Mesenchymal stem cell (in vitro differentiated cells and primary cell): Measurements from ENCODE around the gene PICALM. TPM values are rescaled to one million over a fixed set of nuclear protein-coding genes. Genes with fewer than 3 reads are reported as not detected.

ENCODE experiments used
- DNase-seq: peaks from one replicate; pipeline ENCODE4 v3.0.0-alpha.2; 2013
- H2AFZ ChIP-seq: one replicate; pipeline ENCODE4 v1.6.1; 2013; ENCODE audit warnings: low read depth, mild to moderate bottlenecking, control low read depth, inconsistent platforms, low read length, moderate library complexity
- H2AK5ac ChIP-seq: 2 replicates; pipeline ENCODE4 v1.6.1; 2013; ENCODE audit warnings: low read length, moderate library complexity, mild to moderate bottlenecking, inconsistent platforms; ENCODE audit not compliant: severe bottlenecking
- H2BK120ac ChIP-seq: one replicate; pipeline ENCODE4 v1.6.1; 2013; ENCODE audit warnings: low read depth, mild to moderate bottlenecking, inconsistent platforms, low read length, moderate library complexity
- H2BK12ac ChIP-seq, 2 experiments: one replicate each; pipeline ENCODE4 v1.6.1; 2013; ENCODE audit warnings: inconsistent platforms in 2 of 2, low read length in 2 of 2, mild to moderate bottlenecking in 2 of 2, moderate library complexity in 2 of 2, control low read depth in 1 of 2
- H2BK15ac ChIP-seq: one replicate; pipeline ENCODE4 v1.6.1; 2013; ENCODE audit warnings: mild to moderate bottlenecking, low read depth, inconsistent platforms; ENCODE audit not compliant: poor library complexity, severe bottlenecking
- H2BK5ac ChIP-seq: 2 replicates; pipeline ENCODE4 v1.6.1; 2013; ENCODE audit warnings: low read depth, mild to moderate bottlenecking, low read length, control low read depth, inconsistent platforms; ENCODE audit not compliant: poor library complexity, severe bottlenecking
- H3K14ac ChIP-seq, 2 experiments: one replicate each; pipeline ENCODE4 v1.6.1; 2013; ENCODE audit warnings: inconsistent platforms in 2 of 2, low read length in 2 of 2, control low read depth in 1 of 2, mild to moderate bottlenecking in 1 of 2, moderate library complexity in 1 of 2
- H3K18ac ChIP-seq, 2 experiments: one replicate each; pipeline ENCODE4 v1.6.1; 2013; ENCODE audit warnings: inconsistent platforms in 2 of 2, low read length in 2 of 2, control low read depth in 1 of 2, low read depth in 1 of 2, mild to moderate bottlenecking in 1 of 2
- H3K23ac ChIP-seq, 2 experiments: one replicate each; pipeline ENCODE4 v1.6.1; 2013; ENCODE audit warnings: inconsistent platforms in 2 of 2, low read length in 2 of 2, mild to moderate bottlenecking in 2 of 2, moderate library complexity in 2 of 2, control low read depth in 1 of 2
- H3K27ac ChIP-seq: 2 replicates; pipeline ENCODE4 v1.5.1; 2013; ENCODE audit warnings: mild to moderate bottlenecking, moderate library complexity, low read length, control low read depth, inconsistent platforms; ENCODE audit not compliant: poor library complexity, severe bottlenecking
- H3K27me3 ChIP-seq, 2 experiments: 2 replicates each; pipeline versions ENCODE4 v1.6.1 to v1.7.0; 2013; ENCODE audit warnings: low read length in 2 of 2, mild to moderate bottlenecking in 2 of 2, moderate library complexity in 2 of 2, control low read depth in 1 of 2, inconsistent platforms in 1 of 2; ENCODE audit not compliant: control insufficient read depth in 1 of 2, insufficient read depth in 1 of 2
- H3K36me3 ChIP-seq, 2 experiments: 2 replicates each; pipeline versions ENCODE4 v1.6.1 to v1.7.0; 2013; ENCODE audit warnings: low read length in 2 of 2, control low read depth in 1 of 2, inconsistent platforms in 1 of 2, low read depth in 1 of 2, mild to moderate bottlenecking in 1 of 2; ENCODE audit not compliant: insufficient read depth in 2 of 2, control insufficient read depth in 1 of 2
- H3K4ac ChIP-seq, 2 experiments: one replicate each; pipeline ENCODE4 v1.6.1; 2013; ENCODE audit warnings: inconsistent platforms in 2 of 2, low read length in 2 of 2, mild to moderate bottlenecking in 2 of 2, moderate library complexity in 2 of 2, control low read depth in 1 of 2, low read depth in 1 of 2
- H3K4me1 ChIP-seq: 2 replicates; pipeline ENCODE4 v1.6.1; 2013; ENCODE audit warnings: low read depth, low read length, control low read depth; ENCODE audit not compliant: control insufficient read depth, insufficient read depth
- H3K4me2 ChIP-seq: 2 replicates; pipeline ENCODE4 v1.6.1; 2013; ENCODE audit warnings: low read length, mild to moderate bottlenecking, inconsistent platforms; ENCODE audit not compliant: poor library complexity, severe bottlenecking
- H3K4me3 ChIP-seq, 2 experiments: 2 replicates each; pipeline versions ENCODE4 v1.5.1 to v1.7.0; 2013; ENCODE audit warnings: low read length in 2 of 2, mild to moderate bottlenecking in 2 of 2, control low read depth in 1 of 2, low read depth in 1 of 2; ENCODE audit not compliant: insufficient read depth in 1 of 2
- H3K79me1 ChIP-seq: replicated peaks from 2 replicates; pipeline ENCODE4 v1.6.1; 2013; ENCODE audit warnings: mild to moderate bottlenecking, control low read depth, low read length, inconsistent platforms; ENCODE audit not compliant: poor library complexity, severe bottlenecking
- H3K9ac ChIP-seq: 2 replicates; pipeline ENCODE4 v1.7.0; 2013; ENCODE audit warnings: mild to moderate bottlenecking, low read length, moderate library complexity
- H3K9me3 ChIP-seq: 2 replicates; pipeline ENCODE4 v1.7.0; 2013; ENCODE audit warnings: mild to moderate bottlenecking, low read length; ENCODE audit not compliant: control insufficient read depth
- H4K8ac ChIP-seq: one replicate; pipeline ENCODE4 v1.6.1; 2013; ENCODE audit warnings: inconsistent platforms, mild to moderate bottlenecking, low read length, moderate library complexity
- H4K91ac ChIP-seq: one replicate; pipeline ENCODE4 v1.6.1; 2013; ENCODE audit warnings: mild to moderate bottlenecking, low read length, inconsistent platforms
- WGBS: methylation state at CpG from one replicate; pipeline ENCODE4 v1.1.7; 2013; ENCODE audit warnings: mixed read lengths; 5-methylcytosine and 5-hydroxymethylcytosine counted together
- polyA plus RNA-seq, 2 experiments: library from polyadenylated mRNA; stranded (reverse); fragments of 200-250 nt; gene quantifications; one replicate each; pipeline ENCODE4 v1.2.3, GENCODE V29; 2013

The PICALM gene
- 136 TPM for polyA plus RNA-seq (2013, experiment 1 of 2)
- polyA plus RNA-seq (2013, experiment 2 of 2) = 139 TPM

DNA sequence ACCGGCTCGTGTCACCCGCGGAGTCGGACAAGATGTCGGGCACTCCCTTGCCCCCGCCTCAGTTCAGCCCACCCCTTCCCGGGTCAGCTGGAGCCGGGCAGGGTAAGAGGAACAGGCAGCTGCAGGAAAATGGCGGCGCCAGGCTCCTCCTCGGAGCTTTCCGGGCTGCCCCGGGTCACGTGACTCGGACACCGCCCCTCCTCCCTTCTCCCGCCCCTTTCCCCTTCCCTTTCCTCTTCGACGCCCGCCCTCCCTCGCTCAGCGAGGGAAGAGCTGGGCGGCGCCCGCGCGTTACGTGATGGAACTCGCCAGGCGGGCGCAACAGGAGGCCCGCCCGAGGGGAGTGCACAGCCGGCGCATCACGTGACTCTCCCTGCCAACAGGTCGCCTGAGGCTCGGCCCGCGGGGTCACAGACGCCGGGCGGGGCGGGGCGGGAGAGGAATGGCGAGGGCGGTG is at the start of gene PICALM:
TSS of gene PICALM (minus strand) at position 134 of the 457 bp plus-strand sequence. CDS start 304 bp downstream, outside the sequence.
- 2% methylated on average over 20 of the region's 48 CpGs for WGBS
- peak within 1 kb of the TSS; percentile 79 to 95 for H3K4ac ChIP-seq

DNA sequence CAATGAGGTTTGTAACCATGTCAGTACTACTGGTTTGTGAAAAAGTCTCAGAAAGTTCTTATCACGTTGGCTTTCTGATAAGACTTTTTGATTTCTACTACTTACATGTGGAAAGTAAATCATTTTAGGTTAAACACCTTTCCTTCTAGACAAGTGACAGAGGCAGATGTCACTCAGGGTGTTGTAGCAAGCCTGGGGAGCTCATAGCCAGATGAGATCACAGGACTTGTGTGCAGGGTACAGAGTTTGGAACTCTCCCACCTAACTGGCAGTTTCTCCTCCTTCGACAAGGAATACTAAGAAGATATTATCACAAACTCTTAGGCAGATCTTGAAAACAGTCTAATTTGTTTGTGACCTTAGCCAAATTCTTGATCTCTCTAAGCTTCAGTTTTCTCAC is 49.4 kb upstream of the PICALM start:
- Histone ChIP-seq H3K4ac (no peak overlapping the region), H2AFZ (no peak overlapping the region), H3K4me1 (peaks cover 10% of the 10 kb centered on the region), H2BK12ac (no peak overlapping the region), H3K27ac (no peak overlapping the region), H3K27me3 (no peaks in the 10 kb centered on the region), H3K9me3 (no peaks in the 10 kb centered on the region), H2BK120ac (no peak overlapping the region), H3K9ac (no peak overlapping the region), H4K91ac (no peak overlapping the region), H4K8ac (no peak overlapping the region), H3K23ac (no peak overlapping the region), H2BK5ac (no peak overlapping the region), H3K79me1 (peaks cover 1% of the 10 kb centered on the region), H2AK5ac (peak overlapping the region; percentile 99), H3K36me3 (no peaks in the 10 kb centered on the region), H3K18ac (no peak overlapping the region), H3K4me2 (no peak overlapping the region), H2BK15ac (no peak overlapping the region), H3K14ac (no peak overlapping the region), H3K4me3 (no peak overlapping the region)
- WGBS = 100% methylated on average over 2 of the region's 2 CpGs
- DNase-seq = no peak

More for the DNA sequence above, at the start of gene PICALM:
- no peaks in the 10 kb centered on the region for H3K9me3 ChIP-seq
- H4K91ac ChIP-seq = peak within 1 kb of the TSS; percentile 94
- H4K8ac ChIP-seq = peak within 1 kb of the TSS; percentile 89
- H3K4me1 ChIP-seq = peaks cover 4% of the 10 kb centered on the region
- H3K18ac ChIP-seq = peak within 1 kb of the TSS; percentile 92 to 97
- no peaks in the 10 kb centered on the region for H3K27me3 ChIP-seq
- peak within 1 kb of the TSS; percentile 100 for H3K27ac ChIP-seq
- peak within 1 kb of the TSS; percentile 77 to 97 for H3K4me3 ChIP-seq
- peak within 1 kb of the TSS; percentile 67 for H3K4me2 ChIP-seq
- peak within 1 kb of the TSS; percentile 95 for H2AK5ac ChIP-seq
- H2BK120ac ChIP-seq = peak within 1 kb of the TSS; percentile 98
- peak within 1 kb of the TSS; percentile 87 to 93 for H3K23ac ChIP-seq
- H3K14ac ChIP-seq = peak within 1 kb of the TSS; percentile 94 to 97
- DNase-seq = peak; percentile 99
- H2BK12ac ChIP-seq = peak within 1 kb of the TSS; percentile 49 to 87
- H2BK5ac ChIP-seq = peak within 1 kb of the TSS; percentile 98
- H2AFZ ChIP-seq = peak within 1 kb of the TSS; percentile 53
- peak within 1 kb of the TSS; percentile 99 for H2BK15ac ChIP-seq
- no peaks in the 10 kb centered on the region for H3K36me3 ChIP-seq
- H3K9ac ChIP-seq = peak within 1 kb of the TSS; percentile 98
- H3K79me1 ChIP-seq = no peaks in the 10 kb centered on the region

- H2AK5ac ChIP-seq = no peak overlapping the region
- H4K91ac ChIP-seq = no peak overlapping the region
- no peak overlapping the region for H3K23ac ChIP-seq
- H3K4me2 ChIP-seq = no peak overlapping the region
- H3K36me3 ChIP-seq = no peaks in the 10 kb centered on the region
- DNase-seq = no peak
- H3K14ac ChIP-seq = no peak overlapping the region
- no peak overlapping the region for H2BK12ac ChIP-seq
- no peak overlapping the region for H2BK120ac ChIP-seq
- no peak overlapping the region for H2AFZ ChIP-seq
- peaks cover 1% of the 10 kb centered on the region for H3K79me1 ChIP-seq
- H2BK5ac ChIP-seq = no peak overlapping the region
- no peak overlapping the region for H3K4ac ChIP-seq
- H2BK15ac ChIP-seq = no peak overlapping the region
- WGBS = 100% methylated on average over 1 of the region's 1 CpG
- H3K9me3 ChIP-seq = no peaks in the 10 kb centered on the region
- H3K27me3 ChIP-seq = no peaks in the 10 kb centered on the region
- no peak overlapping the region for H3K18ac ChIP-seq
- peaks cover 10% of the 10 kb centered on the region for H3K4me1 ChIP-seq
- no peak overlapping the region for H3K4me3 ChIP-seq
- peak overlapping the region; percentile 96 for H3K27ac ChIP-seq
- no peak overlapping the region for H4K8ac ChIP-seq
- H3K9ac ChIP-seq = no peak overlapping the region
Measured at GRCh38 chr11:86117712-86118063, 48.8 kb upstream of the PICALM start.

GRCh38 chr11:86117001-86117711 is 48.3 kb upstream of the PICALM start:
- Histone ChIP-seq H2BK5ac (peak overlapping the region; percentile 10), H3K14ac (no peak overlapping the region), H2BK12ac (no peak overlapping the region), H3K4ac (no peak overlapping the region), H3K9me3 (no peaks in the 10 kb centered on the region), H3K23ac (no peak overlapping the region), H3K4me2 (no peak overlapping the region), H3K18ac (no peak overlapping the region), H2BK15ac (no peak overlapping the region), H4K91ac (no peak overlapping the region), H3K4me1 (peaks cover 10% of the 10 kb centered on the region), H3K9ac (no peak overlapping the region), H4K8ac (no peak overlapping the region), H3K36me3 (no peaks in the 10 kb centered on the region), H3K27ac (peak overlapping the region; percentile 96), H3K79me1 (peaks cover 1% of the 10 kb centered on the region), H3K4me3 (no peak overlapping the region), H2AK5ac (peak overlapping the region; percentile 95), H2AFZ (no peak overlapping the region), H3K27me3 (no peaks in the 10 kb centered on the region), H2BK120ac (no peak overlapping the region)
- DNase-seq = no peak
- 73% methylated on average over 1 of the region's 5 CpGs for WGBS
